Measurements from ENCODE around the gene LHX2.
"Not testable (repeated sequence)": the region's sequence is repeated elsewhere in the genome, so short reads cannot be mapped to it uniquely, and the experiment has no call there.

LHX2 gene

GRCh38 chr9:124011460-124012301, at the start of gene LHX2:
Gene LHX2, plus strand, starts transcription at chr9:124011768. Its CDS starts 581 bp downstream, at chr9:124012349.
- H3K4me3 ChIP-seq (ENCODE audit: low read length) = no peak within 1 kb of the TSS
- peaks cover 99% of the 10 kb centered on the region for H3K27me3 ChIP-seq (ENCODE audit: control insufficient read depth, insufficient read depth, low read length)
- no peak within 1 kb of the TSS for H3K9ac ChIP-seq (ENCODE audit: low read length)
- H3K9me3 ChIP-seq (ENCODE audit: control insufficient read depth, low read length) = no peaks in the 10 kb centered on the region
- no peaks in the 10 kb centered on the region for H3K36me3 ChIP-seq (ENCODE audit: control insufficient read depth, insufficient read depth, low read length)
- H3K4me1 ChIP-seq (ENCODE audit: control insufficient read depth, insufficient read depth, low read length) = peaks cover 32% of the 10 kb centered on the region

GRCh38 chr9:123964761-123965160, 46.8 kb upstream of the LHX2 start:
- no peak overlapping the region for H3K9ac ChIP-seq (ENCODE audit: low read length)
- no peaks in the 10 kb centered on the region for H3K36me3 ChIP-seq (ENCODE audit: control insufficient read depth, insufficient read depth, low read length)
- H3K4me1 ChIP-seq (ENCODE audit: control insufficient read depth, insufficient read depth, low read length) = no peaks in the 10 kb centered on the region
- H3K27me3 ChIP-seq (ENCODE audit: control insufficient read depth, insufficient read depth, low read length) = peaks cover 31% of the 10 kb centered on the region
- H3K4me3 ChIP-seq (ENCODE audit: low read length) = no peak overlapping the region
- no peaks in the 10 kb centered on the region for H3K9me3 ChIP-seq (ENCODE audit: control insufficient read depth, low read length)

GRCh38 chr9:123965801-123966686, 45.5 kb upstream of the LHX2 start:
- Histone ChIP-seq H3K27me3 (ENCODE audit: control insufficient read depth, insufficient read depth, low read length) (peaks cover 32% of the 10 kb centered on the region), H3K4me3 (ENCODE audit: low read length) (no peak overlapping the region), H3K4me1 (ENCODE audit: control insufficient read depth, insufficient read depth, low read length) (no peaks in the 10 kb centered on the region)

GRCh38 chr9:123967323-123967722, 44.2 kb upstream of the LHX2 start:
- no peak overlapping the region for H3K9ac ChIP-seq (ENCODE audit: low read length)
- no peaks in the 10 kb centered on the region for H3K36me3 ChIP-seq (ENCODE audit: control insufficient read depth, insufficient read depth, low read length)
- no peaks in the 10 kb centered on the region for H3K4me1 ChIP-seq (ENCODE audit: control insufficient read depth, insufficient read depth, low read length)
- H3K27me3 ChIP-seq (ENCODE audit: control insufficient read depth, insufficient read depth, low read length) = peaks cover 33% of the 10 kb centered on the region
- no peaks in the 10 kb centered on the region for H3K9me3 ChIP-seq (ENCODE audit: control insufficient read depth, low read length)
- H3K4me3 ChIP-seq (ENCODE audit: low read length) = no peak overlapping the region

More at GRCh38 chr9:123965801-123966686, 45.5 kb upstream of the LHX2 start:
- Histone ChIP-seq H3K9me3 (ENCODE audit: control insufficient read depth, low read length) (no peaks in the 10 kb centered on the region), H3K9ac (ENCODE audit: low read length) (no peak overlapping the region), H3K36me3 (ENCODE audit: control insufficient read depth, insufficient read depth, low read length) (no peaks in the 10 kb centered on the region)

- Histone ChIP-seq H3K4me3 (ENCODE audit: low read length) (no peak overlapping the region), H3K4me1 (ENCODE audit: control insufficient read depth, insufficient read depth, low read length) (no peaks in the 10 kb centered on the region), H3K36me3 (ENCODE audit: control insufficient read depth, insufficient read depth, low read length) (no peaks in the 10 kb centered on the region), H3K9ac (ENCODE audit: low read length) (no peak overlapping the region), H3K9me3 (ENCODE audit: control insufficient read depth, low read length) (no peaks in the 10 kb centered on the region), H3K27me3 (ENCODE audit: control insufficient read depth, insufficient read depth, low read length) (peaks cover 37% of the 10 kb centered on the region)
Measured at GRCh38 chr9:123972618-123973017, 39.0 kb upstream of the LHX2 start.

- H3K4me3 ChIP-seq (ENCODE audit: low read length) = no peak overlapping the region
- H3K9me3 ChIP-seq (ENCODE audit: control insufficient read depth, low read length) = no peaks in the 10 kb centered on the region
- H3K36me3 ChIP-seq (ENCODE audit: control insufficient read depth, insufficient read depth, low read length) = no peaks in the 10 kb centered on the region
- H3K27me3 ChIP-seq (ENCODE audit: control insufficient read depth, insufficient read depth, low read length) = peaks cover 37% of the 10 kb centered on the region
- no peaks in the 10 kb centered on the region for H3K4me1 ChIP-seq (ENCODE audit: control insufficient read depth, insufficient read depth, low read length)
- no peak overlapping the region for H3K9ac ChIP-seq (ENCODE audit: low read length)
Measured at GRCh38 chr9:123973590-123974223, 37.9 kb upstream of the LHX2 start.

- H3K4me3 ChIP-seq (ENCODE audit: low read length) = no peak overlapping the region
- no peaks in the 10 kb centered on the region for H3K36me3 ChIP-seq (ENCODE audit: control insufficient read depth, insufficient read depth, low read length)
- H3K9me3 ChIP-seq (ENCODE audit: control insufficient read depth, low read length) = no peaks in the 10 kb centered on the region
- H3K4me1 ChIP-seq (ENCODE audit: control insufficient read depth, insufficient read depth, low read length) = no peaks in the 10 kb centered on the region
- peaks cover 44% of the 10 kb centered on the region for H3K27me3 ChIP-seq (ENCODE audit: control insufficient read depth, insufficient read depth, low read length)
- no peak overlapping the region for H3K9ac ChIP-seq (ENCODE audit: low read length)
Measured at GRCh38 chr9:123974471-123974870, 37.1 kb upstream of the LHX2 start.

- Histone ChIP-seq H3K9me3 (ENCODE audit: control insufficient read depth, low read length) (no peaks in the 10 kb centered on the region), H3K27me3 (ENCODE audit: control insufficient read depth, insufficient read depth, low read length) (peaks cover 47% of the 10 kb centered on the region), H3K36me3 (ENCODE audit: control insufficient read depth, insufficient read depth, low read length) (no peaks in the 10 kb centered on the region), H3K4me3 (ENCODE audit: low read length) (no peak overlapping the region), H3K9ac (ENCODE audit: low read length) (no peak overlapping the region), H3K4me1 (ENCODE audit: control insufficient read depth, insufficient read depth, low read length) (no peaks in the 10 kb centered on the region)
Measured at GRCh38 chr9:123975871-123976270, 35.7 kb upstream of the LHX2 start.

GRCh38 chr9:123976579-123976978, 35.0 kb upstream of the LHX2 start:
- not testable (repeated sequence) for H3K36me3 ChIP-seq (ENCODE audit: control insufficient read depth, insufficient read depth, low read length); H3K4me3 ChIP-seq (ENCODE audit: low read length); H3K9me3 ChIP-seq (ENCODE audit: control insufficient read depth, low read length); H3K4me1 ChIP-seq (ENCODE audit: control insufficient read depth, insufficient read depth, low read length); H3K9ac ChIP-seq (ENCODE audit: low read length)
- peaks cover 42% of the 10 kb centered on the region for H3K27me3 ChIP-seq (ENCODE audit: control insufficient read depth, insufficient read depth, low read length)

- Histone ChIP-seq H3K9ac (ENCODE audit: low read length) (no peak overlapping the region), H3K4me1 (ENCODE audit: control insufficient read depth, insufficient read depth, low read length) (no peaks in the 10 kb centered on the region), H3K9me3 (ENCODE audit: control insufficient read depth, low read length) (no peaks in the 10 kb centered on the region), H3K27me3 (ENCODE audit: control insufficient read depth, insufficient read depth, low read length) (peaks cover 52% of the 10 kb centered on the region), H3K4me3 (ENCODE audit: low read length) (no peak overlapping the region), H3K36me3 (ENCODE audit: control insufficient read depth, insufficient read depth, low read length) (no peaks in the 10 kb centered on the region)
Measured at GRCh38 chr9:123978981-123979380, 32.6 kb upstream of the LHX2 start.

- Histone ChIP-seq H3K9ac (ENCODE audit: low read length) (no peak overlapping the region), H3K36me3 (ENCODE audit: control insufficient read depth, insufficient read depth, low read length) (no peaks in the 10 kb centered on the region), H3K27me3 (ENCODE audit: control insufficient read depth, insufficient read depth, low read length) (peaks cover 46% of the 10 kb centered on the region), H3K4me3 (ENCODE audit: low read length) (no peak overlapping the region), H3K9me3 (ENCODE audit: control insufficient read depth, low read length) (no peaks in the 10 kb centered on the region), H3K4me1 (ENCODE audit: control insufficient read depth, insufficient read depth, low read length) (no peaks in the 10 kb centered on the region)
Measured at GRCh38 chr9:123982535-123982934, 29.0 kb upstream of the LHX2 start.

- Histone ChIP-seq H3K27me3 (ENCODE audit: control insufficient read depth, insufficient read depth, low read length) (peaks cover 50% of the 10 kb centered on the region), H3K9me3 (ENCODE audit: control insufficient read depth, low read length) (no peaks in the 10 kb centered on the region), H3K36me3 (ENCODE audit: control insufficient read depth, insufficient read depth, low read length) (no peaks in the 10 kb centered on the region), H3K4me1 (ENCODE audit: control insufficient read depth, insufficient read depth, low read length) (no peaks in the 10 kb centered on the region), H3K9ac (ENCODE audit: low read length) (no peak overlapping the region), H3K4me3 (ENCODE audit: low read length) (no peak overlapping the region)
Measured at GRCh38 chr9:123983047-123983446, 28.5 kb upstream of the LHX2 start.

Measured in mucosa of stomach (tissue), 1 donor.